ENCODE measurements around the gene HOXA10. TPM values are rescaled to one million over a fixed set of nuclear protein-coding genes. Genes with fewer than 3 reads are reported as not detected.

HOXA10 gene
- total RNA-seq, 1 experiment from 2014 or later, result not detected

GRCh38 chr7:27128034-27128433, 46.1 kb downstream of the HOXA10 start:
- no peak overlapping the region for H3K14ac ChIP-seq (ENCODE audit: insufficient read depth, low read length)
- no peak overlapping the region for H4K8ac ChIP-seq (replicated peaks; ENCODE audit: insufficient read length, low read depth, low read length)
- no peak overlapping the region for H2BK20ac ChIP-seq (ENCODE audit: low read depth, low read length, poor library complexity, severe bottlenecking)
- no peak overlapping the region for H4K91ac ChIP-seq (ENCODE audit: insufficient read length, low read depth, low read length)
- H2AFZ ChIP-seq (ENCODE audit: low read length), result no peak overlapping the region
- no peaks in the 10 kb centered on the region for H3K79me2 ChIP-seq (ENCODE audit: insufficient read depth, low read length)
- Mint-ChIP-seq H3K4me1 (peaks cover 0 to 10% of the 10 kb centered on the region in 2 experiments; a peak in 1 of 4 replicates), H3K27me3 (ENCODE audit: low read depth) (peaks cover 97% of the 10 kb centered on the region), H3K9me3 (peaks cover 8 to 9% of the 10 kb centered on the region in 2 experiments; a peak in 4 of 5 replicates), H3K36me3 (ENCODE audit: insufficient read depth in 1 of 3, low read depth in 3 of 3) (no peaks in the 10 kb centered on the region; a peak in 1 of 7 replicates), H3K4me3 (no peak overlapping the region), H3K27ac (no peak overlapping the region)
- no peak overlapping the region for H3K23ac ChIP-seq (ENCODE audit: insufficient read length, low read depth, low read length)
- no peak overlapping the region for H3K4ac ChIP-seq (ENCODE audit: low read depth, low read length)
- peaks cover 2% of the 10 kb centered on the region for H4K20me1 ChIP-seq (ENCODE audit: control insufficient read depth, insufficient read depth, insufficient read length)
- no peak overlapping the region for H4K5ac ChIP-seq (ENCODE audit: insufficient read length, low read depth, low read length)
- no peak overlapping the region for H3K56ac ChIP-seq (ENCODE audit: insufficient read length, low read depth, low read length)
- no peak overlapping the region for H2BK12ac ChIP-seq (ENCODE audit: insufficient read length, low read depth, low read length)
- no peak overlapping the region for H3K27ac ChIP-seq (ENCODE audit: insufficient read length, low read depth, low read length)
- no peak overlapping the region for H2BK5ac ChIP-seq (ENCODE audit: insufficient read length, low read length)
- no peaks in the 10 kb centered on the region for H3K79me1 ChIP-seq (ENCODE audit: insufficient read depth, low read depth, low read length, poor library complexity, severe bottlenecking)
- H3K9ac ChIP-seq (ENCODE audit: extremely low read depth, insufficient read length, low read length), result no peak overlapping the region
- no CpG with 5 or more reads among the region's 2 CpGs for WGBS (ENCODE audit: extremely low coverage, insufficient read length, low lambda C conversion rate)
- DNase-seq, result no peak
- no peak overlapping the region for H2AK5ac ChIP-seq (ENCODE audit: insufficient read length, low read length)
- H3K4me1 ChIP-seq (ENCODE audit: insufficient read depth, low read length), result no peaks in the 10 kb centered on the region
- no peaks in the 10 kb centered on the region for H3K23me2 ChIP-seq (ENCODE audit: insufficient read length, low read depth, low read length, poor library complexity, severe bottlenecking)
- H2BK120ac ChIP-seq (ENCODE audit: low read depth, low read length, poor library complexity, severe bottlenecking), result no peak overlapping the region
- no peak for TF ChIP-seq CTCF (conservative IDR thresholded peaks at IDR 0.05)
- H3K18ac ChIP-seq (ENCODE audit: insufficient read length, low read depth, low read length), result no peak overlapping the region
- no peak overlapping the region for H3K4me2 ChIP-seq (ENCODE audit: insufficient read depth, insufficient read length, low read length)
- no peaks in the 10 kb centered on the region for H3K9me3 ChIP-seq (ENCODE audit: control insufficient read depth, low read depth, low read length)
- H2BK15ac ChIP-seq (ENCODE audit: low read depth, low read length), result no peak overlapping the region
- peaks cover 95% of the 10 kb centered on the region for H3K27me3 ChIP-seq (ENCODE audit: insufficient read depth, low read length)
- H3T11ph ChIP-seq (ENCODE audit: low read length), result no peak overlapping the region
